ENCODE results near the gene LPP.

The LPP gene

GRCh38 chr3:188283347-188283746, 129.4 kb downstream of the LPP start:
- TF ChIP-seq FOXP2 (optimal IDR thresholded peaks at IDR 0.05; ENCODE audit: borderline replicate concordance, extremely low read depth, extremely low read length, insufficient read depth) = no peak
- no peak for TF ChIP-seq TAF1 (IDR thresholded peaks at IDR 0.05; ENCODE audit: borderline replicate concordance, insufficient read depth, low read length)
- TF ChIP-seq, protein P1, sequence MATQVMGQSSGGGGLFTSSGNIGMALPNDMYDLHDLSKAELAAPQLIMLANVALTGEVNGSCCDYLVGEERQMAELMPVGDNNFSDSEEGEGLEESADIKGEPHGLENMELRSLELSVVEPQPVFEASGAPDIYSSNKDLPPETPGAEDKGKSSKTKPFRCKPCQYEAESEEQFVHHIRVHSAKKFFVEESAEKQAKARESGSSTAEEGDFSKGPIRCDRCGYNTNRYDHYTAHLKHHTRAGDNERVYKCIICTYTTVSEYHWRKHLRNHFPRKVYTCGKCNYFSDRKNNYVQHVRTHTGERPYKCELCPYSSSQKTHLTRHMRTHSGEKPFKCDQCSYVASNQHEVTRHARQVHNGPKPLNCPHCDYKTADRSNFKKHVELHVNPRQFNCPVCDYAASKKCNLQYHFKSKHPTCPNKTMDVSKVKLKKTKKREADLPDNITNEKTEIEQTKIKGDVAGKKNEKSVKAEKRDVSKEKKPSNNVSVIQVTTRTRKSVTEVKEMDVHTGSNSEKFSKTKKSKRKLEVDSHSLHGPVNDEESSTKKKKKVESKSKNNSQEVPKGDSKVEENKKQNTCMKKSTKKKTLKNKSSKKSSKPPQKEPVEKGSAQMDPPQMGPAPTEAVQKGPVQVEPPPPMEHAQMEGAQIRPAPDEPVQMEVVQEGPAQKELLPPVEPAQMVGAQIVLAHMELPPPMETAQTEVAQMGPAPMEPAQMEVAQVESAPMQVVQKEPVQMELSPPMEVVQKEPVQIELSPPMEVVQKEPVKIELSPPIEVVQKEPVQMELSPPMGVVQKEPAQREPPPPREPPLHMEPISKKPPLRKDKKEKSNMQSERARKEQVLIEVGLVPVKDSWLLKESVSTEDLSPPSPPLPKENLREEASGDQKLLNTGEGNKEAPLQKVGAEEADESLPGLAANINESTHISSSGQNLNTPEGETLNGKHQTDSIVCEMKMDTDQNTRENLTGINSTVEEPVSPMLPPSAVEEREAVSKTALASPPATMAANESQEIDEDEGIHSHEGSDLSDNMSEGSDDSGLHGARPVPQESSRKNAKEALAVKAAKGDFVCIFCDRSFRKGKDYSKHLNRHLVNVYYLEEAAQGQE (IDR thresholded peaks at IDR 0.05; ENCODE audit: insufficient read depth in 1 of 2, low read depth in 2 of 2, low read length in 2 of 2) = no peak
- no peak for TF ChIP-seq SIN3A (IDR thresholded peaks at IDR 0.05; ENCODE audit: borderline replicate concordance, insufficient read depth, low read length)
- TF ChIP-seq POLR2AphosphoS5 (IDR thresholded peaks at IDR 0.05; ENCODE audit: low read depth, low read length) = no peak

- no peak for TF ChIP-seq TAF1 (IDR thresholded peaks at IDR 0.05; ENCODE audit: borderline replicate concordance, insufficient read depth, low read length)
- TF ChIP-seq, protein P1 (IDR thresholded peaks at IDR 0.05; ENCODE audit: insufficient read depth in 1 of 2, low read depth in 2 of 2, low read length in 2 of 2) = no peak
- TF ChIP-seq FOXP2 (optimal IDR thresholded peaks at IDR 0.05; ENCODE audit: borderline replicate concordance, extremely low read depth, extremely low read length, insufficient read depth) = no peak
- TF ChIP-seq SIN3A (IDR thresholded peaks at IDR 0.05; ENCODE audit: borderline replicate concordance, insufficient read depth, low read length) = no peak
- no peak for TF ChIP-seq POLR2AphosphoS5 (IDR thresholded peaks at IDR 0.05; ENCODE audit: low read depth, low read length)
These were observed 130.7 kb downstream of the LPP start for GRCh38 chr3:188284455-188285212.

- TF ChIP-seq TAF1 (IDR thresholded peaks at IDR 0.05; ENCODE audit: borderline replicate concordance, insufficient read depth, low read length) = no peak
- no peak for TF ChIP-seq SIN3A (IDR thresholded peaks at IDR 0.05; ENCODE audit: borderline replicate concordance, insufficient read depth, low read length)
- no peak for TF ChIP-seq POLR2AphosphoS5 (IDR thresholded peaks at IDR 0.05; ENCODE audit: low read depth, low read length)
- TF ChIP-seq FOXP2 (optimal IDR thresholded peaks at IDR 0.05; ENCODE audit: borderline replicate concordance, extremely low read depth, extremely low read length, insufficient read depth) = no peak
- TF ChIP-seq, protein P1 (IDR thresholded peaks at IDR 0.05; ENCODE audit: insufficient read depth in 1 of 2, low read depth in 2 of 2, low read length in 2 of 2) = no peak
These were observed 132.1 kb downstream of the LPP start for GRCh38 chr3:188286087-188286513.

GRCh38 chr3:188287339-188287738, 133.4 kb downstream of the LPP start:
- TF ChIP-seq SIN3A (IDR thresholded peaks at IDR 0.05; ENCODE audit: borderline replicate concordance, insufficient read depth, low read length) (no peak), FOXP2 (optimal IDR thresholded peaks at IDR 0.05; ENCODE audit: borderline replicate concordance, extremely low read depth, extremely low read length, insufficient read depth) (no peak), TAF1 (IDR thresholded peaks at IDR 0.05; ENCODE audit: borderline replicate concordance, insufficient read depth, low read length) (no peak), POLR2AphosphoS5 (IDR thresholded peaks at IDR 0.05; ENCODE audit: low read depth, low read length) (no peak)
- TF ChIP-seq, protein P1 (IDR thresholded peaks at IDR 0.05; ENCODE audit: insufficient read depth in 1 of 2, low read depth in 2 of 2, low read length in 2 of 2) = no peak
